OCI-LY3 (cell line): Measurements from ENCODE around the gene IGSF5.

Experiments
- H2AFZ ChIP-seq: fragments of 200-600, 300-600 bp; shearing (Covaris generic); 2 replicates; pipeline ENCODE4 v1.6.0; 2014; ENCODE audit warnings: antibody characterized with exemption, low read depth, low read length
- H3K27ac ChIP-seq: fragments of 200-600, 300-600 bp; sonication (generic); 2 replicates; pipeline ENCODE4 v1.5.1; 2014; ENCODE audit warnings: mild to moderate bottlenecking, low read length, moderate library complexity, mixed read lengths
- H3K27me3 ChIP-seq: fragments of 200-600, 300-600 bp; sonication (generic); 2 replicates; pipeline ENCODE4 v1.6.1; 2014; ENCODE audit warnings: low read depth, low read length, mixed read lengths
- H3K36me3 ChIP-seq: fragments of 200-600, 300-600 bp; sonication (generic); replicated peaks from 2 replicates; pipeline ENCODE3; 2014; ENCODE audit warnings: low read depth, low read length, mixed read lengths
- H3K4me1 ChIP-seq: fragments of 300-600, 200-600 bp; sonication (generic); 2 replicates; pipeline ENCODE4 v1.6.1; 2014; ENCODE audit warnings: low read length, mixed read lengths
- H3K4me2 ChIP-seq: fragments of 200-600, 300-600 bp; sonication (generic); 2 replicates; pipeline ENCODE4 v1.6.1; 2014; ENCODE audit warnings: low read length, mixed read lengths
- H3K4me3 ChIP-seq: fragments of 300-600, 200-600 bp; sonication (generic); 2 replicates; pipeline ENCODE4 v1.5.1; 2014; ENCODE audit warnings: antibody characterized with exemption, mild to moderate bottlenecking, low read length, moderate library complexity
- H3K79me2 ChIP-seq: fragments of 300-600, 200-600 bp; shearing (Covaris generic); 2 replicates; pipeline ENCODE4 v1.6.1; 2014; ENCODE audit warnings: mild to moderate bottlenecking, low read length, mixed read lengths
- H3K9ac ChIP-seq: fragments of 300-600, 200-600 bp; shearing (Covaris generic); 2 replicates; pipeline ENCODE4 v1.6.0; 2014; ENCODE audit warnings: mild to moderate bottlenecking, low read length, moderate library complexity
- H3K9me3 ChIP-seq: fragments of 200-600, 300-600 bp; shearing (Covaris generic); 2 replicates; pipeline ENCODE4 v1.6.1; 2014; ENCODE audit warnings: low read length, mixed read lengths; ENCODE audit not compliant: insufficient read depth
- H4K20me1 ChIP-seq: fragments of 200-600, 300-600 bp; sonication (generic); 2 replicates; pipeline ENCODE4 v1.6.1; 2016; ENCODE audit warnings: low read length, mixed read lengths; ENCODE audit not compliant: insufficient read depth
- EZH2phosphoT487 ChIP-seq: fragments of 200-600 bp; shearing (Covaris generic); IDR thresholded peaks from 2 replicates; pipeline ENCODE4 v1.6.1; 2018; ENCODE audit warnings: antibody characterized with exemption, mixed run types, low read depth
- TF ChIP-seq, protein P1 (sequence below): fragments of 200-600, 300-600 bp; sonication (generic); IDR thresholded peaks from 2 replicates; pipeline ENCODE4 v1.5.1; 2014; ENCODE audit warnings: antibody characterized with exemption, low read length, low read depth

Gene IGSF5

DNA sequence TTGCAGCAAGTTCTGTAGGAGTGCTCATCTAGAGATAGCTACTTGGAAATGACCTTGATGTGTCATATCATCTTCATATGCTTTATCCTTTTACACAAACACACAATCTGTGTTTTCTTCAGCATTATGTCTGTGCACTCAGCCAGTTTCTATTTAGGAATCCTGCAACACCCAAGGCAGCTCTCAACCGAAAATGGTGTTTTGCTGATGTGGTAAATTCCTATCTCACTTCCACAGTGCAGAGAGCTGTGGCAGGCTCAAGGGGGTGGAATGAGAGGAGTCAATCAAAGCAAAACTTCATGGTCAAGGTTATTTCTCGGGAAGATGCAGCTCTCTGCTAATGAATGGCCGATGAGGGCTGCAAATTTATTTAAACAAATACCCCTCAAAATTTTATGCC lies 59.3 kb downstream of the IGSF5 start:
- H3K9ac ChIP-seq, result no peak overlapping the region
- H4K20me1 ChIP-seq, result no peaks in the 10 kb centered on the region
- no peaks in the 10 kb centered on the region for H3K4me1 ChIP-seq
- no peaks in the 10 kb centered on the region for H3K9me3 ChIP-seq
- TF ChIP-seq EZH2phosphoT487, result no peak
- TF ChIP-seq, protein P1, sequence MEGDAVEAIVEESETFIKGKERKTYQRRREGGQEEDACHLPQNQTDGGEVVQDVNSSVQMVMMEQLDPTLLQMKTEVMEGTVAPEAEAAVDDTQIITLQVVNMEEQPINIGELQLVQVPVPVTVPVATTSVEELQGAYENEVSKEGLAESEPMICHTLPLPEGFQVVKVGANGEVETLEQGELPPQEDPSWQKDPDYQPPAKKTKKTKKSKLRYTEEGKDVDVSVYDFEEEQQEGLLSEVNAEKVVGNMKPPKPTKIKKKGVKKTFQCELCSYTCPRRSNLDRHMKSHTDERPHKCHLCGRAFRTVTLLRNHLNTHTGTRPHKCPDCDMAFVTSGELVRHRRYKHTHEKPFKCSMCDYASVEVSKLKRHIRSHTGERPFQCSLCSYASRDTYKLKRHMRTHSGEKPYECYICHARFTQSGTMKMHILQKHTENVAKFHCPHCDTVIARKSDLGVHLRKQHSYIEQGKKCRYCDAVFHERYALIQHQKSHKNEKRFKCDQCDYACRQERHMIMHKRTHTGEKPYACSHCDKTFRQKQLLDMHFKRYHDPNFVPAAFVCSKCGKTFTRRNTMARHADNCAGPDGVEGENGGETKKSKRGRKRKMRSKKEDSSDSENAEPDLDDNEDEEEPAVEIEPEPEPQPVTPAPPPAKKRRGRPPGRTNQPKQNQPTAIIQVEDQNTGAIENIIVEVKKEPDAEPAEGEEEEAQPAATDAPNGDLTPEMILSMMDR, result no peak
- H3K4me2 ChIP-seq, result no peak overlapping the region
- H3K79me2 ChIP-seq, result no peaks in the 10 kb centered on the region
- H3K36me3 ChIP-seq, result no peaks in the 10 kb centered on the region
- H3K4me3 ChIP-seq, result no peak overlapping the region
- H2AFZ ChIP-seq, result no peak overlapping the region
- no peak overlapping the region for H3K27ac ChIP-seq
- no peaks in the 10 kb centered on the region for H3K27me3 ChIP-seq

DNA sequence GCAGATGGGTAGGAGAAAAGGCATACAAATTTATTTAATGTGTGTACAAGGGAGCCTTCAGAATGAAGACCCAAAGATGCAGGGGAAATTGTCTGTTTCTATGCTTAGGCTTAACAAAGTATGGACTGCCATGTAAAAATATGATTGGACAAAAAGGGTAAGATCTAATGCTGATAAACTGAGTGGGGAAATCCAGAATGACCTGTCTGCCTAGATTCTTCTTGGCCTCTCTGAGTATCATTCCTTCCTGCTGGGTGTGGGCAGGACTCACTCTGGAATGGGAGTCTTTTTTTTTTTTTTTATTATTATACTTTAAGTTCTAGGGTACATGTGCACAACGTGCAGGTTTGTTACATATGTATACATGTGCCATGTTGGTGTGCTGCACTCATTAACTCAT lies 61.0 kb downstream of the IGSF5 start:
- no peaks in the 10 kb centered on the region for H3K79me2 ChIP-seq
- H3K4me3 ChIP-seq, result no peak overlapping the region
- no peaks in the 10 kb centered on the region for H3K36me3 ChIP-seq
- H4K20me1 ChIP-seq, result no peaks in the 10 kb centered on the region
- TF ChIP-seq, protein P1, result no peak
- no peak for TF ChIP-seq EZH2phosphoT487
- H3K27ac ChIP-seq, result no peak overlapping the region
- no peaks in the 10 kb centered on the region for H3K9me3 ChIP-seq
- H3K27me3 ChIP-seq, result no peaks in the 10 kb centered on the region
- no peaks in the 10 kb centered on the region for H3K4me1 ChIP-seq
- no peak overlapping the region for H2AFZ ChIP-seq
- no peak overlapping the region for H3K4me2 ChIP-seq
- no peak overlapping the region for H3K9ac ChIP-seq

DNA sequence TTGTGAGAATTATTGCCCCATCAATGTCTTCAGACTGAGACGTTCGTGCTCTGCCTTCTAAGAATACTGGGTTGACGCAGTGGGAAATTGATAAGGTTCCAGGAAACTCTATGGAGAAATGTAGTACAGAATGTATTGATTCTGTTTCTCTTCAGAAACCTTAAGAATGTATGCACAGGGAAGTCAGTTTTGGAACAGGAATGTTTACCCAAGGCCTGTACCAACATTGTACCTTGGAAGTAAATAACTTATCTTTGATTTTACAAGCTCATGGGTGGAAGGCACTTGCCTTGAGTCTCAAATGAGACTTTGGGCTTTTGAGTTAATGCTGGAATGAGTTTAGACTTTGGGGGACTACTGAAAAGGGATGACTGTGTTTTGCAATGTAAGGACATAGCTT lies 62.8 kb downstream of the IGSF5 start:
- no peak overlapping the region for H3K4me2 ChIP-seq
- H3K79me2 ChIP-seq, result no peaks in the 10 kb centered on the region
- H3K9me3 ChIP-seq, result no peaks in the 10 kb centered on the region
- no peak overlapping the region for H3K9ac ChIP-seq
- no peak overlapping the region for H2AFZ ChIP-seq
- no peak overlapping the region for H3K27ac ChIP-seq
- H3K4me1 ChIP-seq, result no peaks in the 10 kb centered on the region
- TF ChIP-seq, protein P1, result no peak
- no peak for TF ChIP-seq EZH2phosphoT487
- no peak overlapping the region for H3K4me3 ChIP-seq
- H4K20me1 ChIP-seq, result no peaks in the 10 kb centered on the region
- H3K36me3 ChIP-seq, result no peaks in the 10 kb centered on the region
- H3K27me3 ChIP-seq, result no peaks in the 10 kb centered on the region

DNA sequence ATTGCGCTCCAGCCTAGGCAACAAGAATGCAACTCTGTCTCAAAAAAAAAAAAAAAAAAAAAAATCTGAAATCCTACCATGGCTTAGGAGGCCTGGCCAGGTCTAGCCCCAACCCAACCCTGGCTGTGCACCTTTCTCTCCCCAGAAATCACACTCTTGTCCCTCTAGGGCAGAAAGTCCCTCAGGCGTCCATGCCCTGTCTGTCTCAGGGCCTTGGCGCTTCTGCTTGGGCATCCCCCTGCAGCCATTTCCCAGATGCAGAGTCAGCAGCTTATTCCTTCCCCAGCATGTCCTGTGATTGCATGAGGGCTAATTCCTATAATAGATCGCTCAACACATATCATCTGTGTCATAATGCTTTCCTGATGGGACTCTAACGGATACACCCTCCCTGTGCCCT lies 65.0 kb downstream of the IGSF5 start:
- H3K36me3 ChIP-seq, result no peaks in the 10 kb centered on the region
- H2AFZ ChIP-seq, result no peak overlapping the region
- H3K27me3 ChIP-seq, result no peaks in the 10 kb centered on the region
- H3K4me3 ChIP-seq, result no peak overlapping the region
- H3K4me2 ChIP-seq, result no peak overlapping the region
- no peaks in the 10 kb centered on the region for H3K4me1 ChIP-seq
- H3K27ac ChIP-seq, result no peak overlapping the region
- no peak overlapping the region for H3K9ac ChIP-seq
- no peaks in the 10 kb centered on the region for H4K20me1 ChIP-seq
- no peak for TF ChIP-seq EZH2phosphoT487
- TF ChIP-seq, protein P1, result no peak
- no peaks in the 10 kb centered on the region for H3K79me2 ChIP-seq
- H3K9me3 ChIP-seq, result no peaks in the 10 kb centered on the region
